HepG2 (cell line): ENCODE results near the gene RPS6KA2. TPM values are rescaled to one million over a fixed set of nuclear protein-coding genes. Genes with fewer than 3 reads are reported as not detected.

Experiments used
- ATAC-seq: fragments of 200-7000 bp; cut with Tn5 transposase; 3 replicates; pipeline ENCODE4 v1.9.1; 2020; ENCODE audit warnings: mild to moderate bottlenecking, moderate library complexity
- BruUV-seq: library from RNA; stranded (reverse); fragments of 400-500 nt; replicated peaks from 2 replicates; lab custom pipeline; 2021; lab: Mats Ljungman, UMichigan
- CTCF ChIA-PET: fragments of 300-600 bp; formaldehyde crosslinking; extraction: SDS; loops from one replicate; lab custom pipeline; 2021; ENCODE audit warnings: low total read pairs, inconsistent platforms, low intra/inter-chr PET ratio; lab: Yijun Ruan, JAX
- POLR2A ChIA-PET: fragments of 350-600 bp; sonication (Branson Sonifier 250); formaldehyde crosslinking; loops from one replicate; lab custom pipeline; 2020; ENCODE audit warnings: antibody characterized with exemption, inconsistent platforms; lab: Yijun Ruan, JAX
- DNase-seq: peaks from one replicate; pipeline ENCODE4 v3.0.0-alpha.2; 2015; ENCODE audit warnings: low spot score
- FAIRE-seq: peaks from 3 replicates; lab custom pipeline; 2011; peaks lifted over from hg19 to GRCh38; lab: Jason Lieb, UNC
- H2AFZ ChIP-seq: one replicate; pipeline ENCODE4 v1.6.1; 2011; ENCODE audit warnings: low read length, inconsistent platforms
- H3K27ac ChIP-seq: fragments of 300-600 bp; 3 replicates; pipeline ENCODE4 v1.8.0; 2011; ENCODE audit warnings: mixed run types, mild to moderate bottlenecking, mixed read lengths, low read length, inconsistent platforms; ENCODE audit not compliant: insufficient read depth; ENCODE audit errors: extremely low read length
- H3K27me3 ChIP-seq, 2 experiments: fragments of 200-600 bp in 1 of 2; 2 replicates in 1 of 2; 3 replicates in 1 of 2; pipeline versions ENCODE4 v1.6.0 to v1.8.0; 2011; ENCODE audit warnings: low read length in 2 of 2, mild to moderate bottlenecking in 2 of 2, moderate library complexity in 2 of 2, inconsistent platforms in 1 of 2; ENCODE audit not compliant: insufficient read depth in 2 of 2, control insufficient read depth in 1 of 2
- H3K36me3 ChIP-seq, 2 experiments: fragments of 200-600 bp in 1 of 2; replicated peaks in 1 of 2; 2 replicates in 1 of 2; 3 replicates in 1 of 2; pipeline versions ENCODE4 v1.5.1 to v1.8.0; 2011; ENCODE audit warnings: low read length in 2 of 2, inconsistent platforms in 1 of 2; ENCODE audit not compliant: insufficient read depth in 2 of 2, control insufficient read depth in 1 of 2
- H3K4me1 ChIP-seq: 2 replicates; pipeline ENCODE4 v1.5.1; 2012; ENCODE audit warnings: low read length, inconsistent platforms; ENCODE audit not compliant: insufficient read depth
- H3K4me2 ChIP-seq: 2 replicates; pipeline ENCODE4 v1.6.0; 2011; ENCODE audit warnings: low read depth, low read length, inconsistent platforms
- H3K4me3 ChIP-seq, 3 experiments: fragments of 200-600 bp in 1 of 3; sonication (generic), shearing (Covaris generic) in 1 of 3; replicated peaks in 1 of 3; 2 replicates each; pipeline ENCODE4 v1.5.1; 2011 to 2016; ENCODE audit warnings: low read length in 3 of 3, inconsistent platforms in 2 of 3, low read depth in 2 of 3, mild to moderate bottlenecking in 2 of 3, control low read depth in 1 of 3, mixed read lengths in 1 of 3; ENCODE audit not compliant: insufficient read depth in 1 of 3
- H3K79me2 ChIP-seq: one replicate; pipeline ENCODE4 v1.6.1; 2011; ENCODE audit warnings: low read length, inconsistent platforms; ENCODE audit not compliant: insufficient read depth
- H3K9ac ChIP-seq: 2 replicates; pipeline ENCODE4 v1.6.0; 2011; ENCODE audit warnings: mild to moderate bottlenecking, low read depth, low read length, inconsistent platforms; ENCODE audit not compliant: insufficient read depth
- H3K9me3 ChIP-seq: 2 replicates; pipeline ENCODE4 v1.5.1; 2012; ENCODE audit warnings: mild to moderate bottlenecking, low read length
- H4K20me1 ChIP-seq: 2 replicates; pipeline ENCODE4 v1.6.0; 2011; ENCODE audit warnings: inconsistent platforms, mild to moderate bottlenecking, low read length, moderate library complexity; ENCODE audit not compliant: insufficient read depth
- ARHGAP35 ChIP-seq: sonication (generic); formaldehyde crosslinking; IDR thresholded peaks from 2 replicates; pipeline ENCODE4 v1.9.0; 2022; ENCODE audit warnings: mild to moderate bottlenecking, inconsistent platforms, moderate library complexity, missing genetic modification reagents, borderline replicate concordance
- SNAPC2 ChIP-seq: sonication (generic); formaldehyde crosslinking; IDR thresholded peaks from 2 replicates; pipeline ENCODE4 v1.8.1; 2022; ENCODE audit warnings: mild to moderate bottlenecking, missing genetic modification reagents
- TOE1 ChIP-seq: sonication (generic); formaldehyde crosslinking; IDR thresholded peaks from 2 replicates; pipeline ENCODE4 v1.4.0; 2020; ENCODE audit warnings: mild to moderate bottlenecking, missing genetic modification reagents
- ZBTB8A ChIP-seq: sonication (generic); formaldehyde crosslinking; IDR thresholded peaks from 2 replicates; pipeline ENCODE4 v1.4.0; 2020; ENCODE audit warnings: mild to moderate bottlenecking, low read depth, missing genetic modification reagents, borderline replicate concordance
- ZFY ChIP-seq: sonication (generic); formaldehyde crosslinking; IDR thresholded peaks from 2 replicates; pipeline ENCODE4 v1.4.0; 2020; ENCODE audit warnings: missing genetic modification reagents
- ZNF143 ChIP-seq: sonication (generic); formaldehyde crosslinking; IDR thresholded peaks from 2 replicates; pipeline ENCODE4 v1.4.0; 2020; ENCODE audit warnings: missing genetic modification reagents
- WGBS: methylation state at CpG from one replicate; pipeline ENCODE4 v1.1.6; 2017; ENCODE audit warnings: low lambda C conversion rate; 5-methylcytosine and 5-hydroxymethylcytosine counted together
- in situ Hi-C: cut with HindIII; loops from 2 replicates; pipeline ENCODE4 v1.10.0; 2017; ENCODE audit warnings: low pct_unique_long_range_greater_than_20kb; ENCODE audit not compliant: extremely low pct_ligation_motif_present
- intact Hi-C: fragments of 100-400 bp; cut with micrococcal nuclease; formaldehyde crosslinking; loops from one replicate; pipeline ENCODE4 v1.10.0; 2022; ENCODE audit not compliant: unreplicated experiment
- polyA plus RNA-seq, 8 experiments: library from polyadenylated mRNA; depleted of rRNA in 3 of 8; stranded (reverse) in 7 of 8; unstranded in 1 of 8; fragments of >200 nt; fragmentation: Illumina TruSeq in 4 of 8; extraction: Trizol in 4 of 8; gene quantifications; 2 replicates each; pipeline versions ENCODE4 v1.2.1 to v1.2.3, GENCODE V29; 2011 to 2016; ENCODE audit warnings: low read depth in 4 of 8, missing spikeins in 1 of 8, mixed read lengths in 1 of 8; ENCODE audit not compliant: insufficient read depth in 1 of 8
- total RNA-seq, 5 experiments: library from RNA; depleted of rRNA; stranded (reverse); fragments of >200 nt; fragmentation: Illumina TruSeq; extraction: Trizol; gene quantifications; 2 replicates each; pipeline ENCODE4 v1.2.3, GENCODE V29; 2016; ENCODE audit warnings: low read depth in 1 of 5
- TF ChIP-seq, protein P1 (sequence below): IDR thresholded peaks from 2 replicates; pipeline ENCODE4 v1.6.1; 2016; ENCODE audit warnings: control low read depth

Gene RPS6KA2
- total and polyA plus RNA-seq, 2 of the 13 experiments (the other 11 are each of a cell fraction or from before 2014, with no cell fraction given), result 0.22 to 0.38 TPM

DNA sequence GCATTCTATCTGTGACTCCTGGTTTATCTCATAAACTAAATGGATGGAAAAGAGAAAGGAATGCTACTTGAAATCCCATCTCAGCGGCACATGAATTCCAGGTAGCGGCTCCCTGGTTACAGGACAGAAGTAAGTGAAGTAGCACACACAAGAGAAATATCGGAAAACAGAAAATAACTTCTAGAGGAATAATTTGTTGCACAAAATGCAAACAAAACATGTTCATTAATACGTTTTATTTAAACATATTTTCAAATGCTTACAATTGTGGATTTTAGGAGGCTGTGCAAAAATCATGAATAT, 26.5 kb upstream of the RPS6KA2 start (continued):
- TF ChIP-seq, protein P1, sequence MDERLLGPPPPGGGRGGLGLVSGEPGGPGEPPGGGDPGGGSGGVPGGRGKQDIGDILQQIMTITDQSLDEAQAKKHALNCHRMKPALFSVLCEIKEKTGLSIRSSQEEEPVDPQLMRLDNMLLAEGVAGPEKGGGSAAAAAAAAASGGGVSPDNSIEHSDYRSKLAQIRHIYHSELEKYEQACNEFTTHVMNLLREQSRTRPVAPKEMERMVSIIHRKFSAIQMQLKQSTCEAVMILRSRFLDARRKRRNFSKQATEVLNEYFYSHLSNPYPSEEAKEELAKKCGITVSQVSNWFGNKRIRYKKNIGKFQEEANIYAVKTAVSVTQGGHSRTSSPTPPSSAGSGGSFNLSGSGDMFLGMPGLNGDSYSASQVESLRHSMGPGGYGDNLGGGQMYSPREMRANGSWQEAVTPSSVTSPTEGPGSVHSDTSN, result no peak
- TF ChIP-seq ZNF143 (CRISPR knock-in tag) (no peak), ZBTB8A (CRISPR knock-in tag) (no peak), ZFY (CRISPR knock-in tag) (no peak), TOE1 (CRISPR knock-in tag) (no peak), ARHGAP35 (CRISPR knock-in tag) (no peak)

DNA sequence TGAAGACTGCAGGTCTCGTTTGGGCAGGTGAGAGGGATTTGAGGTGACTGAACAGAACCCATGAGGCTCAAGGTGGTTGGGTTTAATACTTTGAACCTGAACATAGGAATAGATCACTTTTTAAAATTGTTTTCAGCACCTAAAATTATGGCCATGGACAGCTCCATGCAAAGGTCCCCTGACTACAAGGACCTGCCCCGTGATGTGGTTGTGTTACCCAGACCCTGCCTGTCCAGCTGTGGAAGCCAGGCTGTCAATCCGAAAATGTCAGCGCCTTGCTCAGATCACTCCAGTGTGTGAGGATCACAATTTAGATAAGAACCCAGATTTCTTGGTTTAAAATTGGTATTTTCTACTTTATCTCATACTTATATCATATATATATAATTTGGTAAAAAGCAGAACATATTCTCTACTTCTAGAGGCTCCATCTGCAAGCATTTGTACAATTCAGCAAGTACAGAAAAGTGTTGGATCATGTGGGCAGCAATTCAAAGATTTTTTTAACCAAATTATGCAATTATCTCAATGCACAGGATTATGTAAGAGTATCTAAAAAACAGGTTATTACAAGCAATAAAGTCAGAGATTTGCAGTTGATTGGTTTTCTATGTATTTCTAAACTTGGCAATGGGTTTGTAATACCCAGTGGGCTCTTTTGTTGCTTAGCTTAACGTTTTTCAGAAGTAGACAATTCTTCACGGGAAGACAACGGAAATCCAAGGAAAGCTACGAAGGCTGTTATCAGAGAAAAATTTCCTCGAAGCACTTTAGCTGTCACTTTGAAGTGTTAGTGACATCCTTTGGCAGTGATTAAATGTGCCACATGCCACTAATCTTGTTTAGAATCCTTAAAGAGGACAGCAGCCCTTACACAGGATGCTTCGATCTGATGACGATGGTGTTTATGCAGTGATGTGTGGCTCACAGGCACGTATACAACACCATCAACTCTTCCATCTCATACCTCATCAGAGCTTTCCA, 24.1 kb upstream of the RPS6KA2 start:
- no peak for TF ChIP-seq SNAPC2 (CRISPR knock-in tag)
- no peaks in the 10 kb centered on the region for H3K79me2 ChIP-seq
- peaks cover 8 to 68% of the 10 kb centered on the region in 2 experiments; a peak in 4 of 5 replicates for H3K27me3 ChIP-seq
- no peaks in the 10 kb centered on the region for H3K9me3 ChIP-seq
- no peak overlapping the region for H3K4me3 ChIP-seq
- H3K4me2 ChIP-seq, result no peak overlapping the region
- no TSS peak for BruUV-seq
- no peaks in the 10 kb centered on the region for H3K36me3 ChIP-seq
- no peak overlapping the region for H2AFZ ChIP-seq
- intact Hi-C loops (no loop called here), in situ Hi-C loops (no loop called here)
- CTCF ChIA-PET, result no interaction called here
- POLR2A ChIA-PET, result no interaction called here
- H4K20me1 ChIP-seq, result no peaks in the 10 kb centered on the region
- H3K27ac ChIP-seq, result no peak overlapping the region
- no peaks in the 10 kb centered on the region for H3K4me1 ChIP-seq
- FAIRE-seq (no peak), ATAC-seq (no peak), DNase-seq (no peak)
- 30% methylated on average over 12 of the region's 12 CpGs for WGBS
- no peak overlapping the region for H3K9ac ChIP-seq
